ENCODE data around the gene FKBP2. TPM values are rescaled to one million over a fixed set of nuclear protein-coding genes. Genes with fewer than 3 reads are reported as not detected.
A peak's percentile ranks its signal among the peaks of the same experiment; 100 is the strongest.

The FKBP2 gene
- total RNA-seq, 2 experiments from 2014 or later, result 21.9 to 24.8 TPM

DNA sequence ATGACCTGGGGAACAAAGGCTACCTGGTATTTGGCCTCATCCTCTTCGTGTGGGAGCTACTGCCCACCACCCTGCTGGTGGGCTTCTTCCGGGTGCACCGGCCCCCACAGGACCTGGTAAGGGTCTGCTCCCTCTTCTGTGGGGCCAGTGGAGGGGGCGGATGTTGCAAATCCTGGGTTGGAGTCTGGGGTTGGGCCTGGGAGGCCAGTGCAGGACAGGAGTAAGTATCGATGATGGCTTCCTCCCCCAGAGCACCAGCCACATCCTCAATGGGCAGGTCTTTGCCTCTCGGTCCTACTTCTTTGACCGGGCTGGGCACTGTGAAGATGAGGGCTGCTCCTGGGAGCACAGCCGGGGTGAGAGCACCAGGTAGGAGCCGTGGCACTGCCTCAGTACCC lies 47.5 kb downstream of the FKBP2 start:
- Mint-ChIP-seq H3K9me3 (no peaks in the 10 kb centered on the region), H3K36me3 (ENCODE audit: low read depth) (peaks cover 4% of the 10 kb centered on the region), H3K27ac (no peak overlapping the region), H3K4me3 (no peak overlapping the region), H3K27me3 (peaks cover 22% of the 10 kb centered on the region), H3K4me1 (peaks cover 26% of the 10 kb centered on the region)
- ChIA-PET POLR2A (no interaction called here), CTCF (interaction anchor here (10.4 kb wide), 1 partner anchor 15 kb away, joined by 92 read pairs; the partner anchor contains the start of genes CATSPERZ and ESRRA)
- no peak for DNase-seq

DNA sequence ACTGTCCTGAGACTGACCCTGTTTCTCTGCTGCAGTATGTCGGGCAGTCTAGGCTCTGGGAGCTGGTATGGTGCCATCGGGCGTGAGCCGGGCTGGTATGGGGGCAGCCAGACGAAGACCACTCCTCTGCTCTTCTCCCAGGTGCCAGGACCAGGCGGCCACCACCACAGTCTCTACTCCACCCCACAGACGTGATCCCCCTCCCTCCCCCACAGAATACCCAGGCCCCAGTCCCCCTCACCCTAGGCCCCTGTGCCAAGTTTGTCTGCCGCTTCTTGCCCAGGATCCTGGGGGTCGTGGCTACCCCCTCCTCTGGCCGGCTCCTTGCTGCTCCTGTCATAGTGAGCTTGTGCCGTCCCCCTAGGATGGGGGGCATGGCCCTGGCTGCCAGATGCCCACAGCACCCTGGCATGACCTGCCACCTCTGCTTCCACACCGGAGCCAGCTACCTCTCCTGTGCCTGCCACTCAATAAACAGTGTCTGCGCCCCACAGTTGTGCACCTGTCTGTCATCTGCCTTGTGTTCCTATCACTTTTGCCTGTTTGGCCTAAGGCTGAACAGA lies 48.2 kb downstream of the FKBP2 start:
- Mint-ChIP-seq H3K27me3 (peaks cover 30% of the 10 kb centered on the region), H3K27ac (no peak overlapping the region), H3K4me1 (peaks cover 24% of the 10 kb centered on the region), H3K4me3 (no peak overlapping the region), H3K36me3 (ENCODE audit: low read depth) (peaks cover 4% of the 10 kb centered on the region), H3K9me3 (no peaks in the 10 kb centered on the region)
- ChIA-PET CTCF (interaction anchor here (0.8 to 5.1 kb wide), 3 partner anchors 10 to 14 kb away, joined by 3 to 50 read pairs (median 3); partner anchors contain the start of gene ESRRA), POLR2A (no interaction called here)
- DNase-seq, result no peak

DNA sequence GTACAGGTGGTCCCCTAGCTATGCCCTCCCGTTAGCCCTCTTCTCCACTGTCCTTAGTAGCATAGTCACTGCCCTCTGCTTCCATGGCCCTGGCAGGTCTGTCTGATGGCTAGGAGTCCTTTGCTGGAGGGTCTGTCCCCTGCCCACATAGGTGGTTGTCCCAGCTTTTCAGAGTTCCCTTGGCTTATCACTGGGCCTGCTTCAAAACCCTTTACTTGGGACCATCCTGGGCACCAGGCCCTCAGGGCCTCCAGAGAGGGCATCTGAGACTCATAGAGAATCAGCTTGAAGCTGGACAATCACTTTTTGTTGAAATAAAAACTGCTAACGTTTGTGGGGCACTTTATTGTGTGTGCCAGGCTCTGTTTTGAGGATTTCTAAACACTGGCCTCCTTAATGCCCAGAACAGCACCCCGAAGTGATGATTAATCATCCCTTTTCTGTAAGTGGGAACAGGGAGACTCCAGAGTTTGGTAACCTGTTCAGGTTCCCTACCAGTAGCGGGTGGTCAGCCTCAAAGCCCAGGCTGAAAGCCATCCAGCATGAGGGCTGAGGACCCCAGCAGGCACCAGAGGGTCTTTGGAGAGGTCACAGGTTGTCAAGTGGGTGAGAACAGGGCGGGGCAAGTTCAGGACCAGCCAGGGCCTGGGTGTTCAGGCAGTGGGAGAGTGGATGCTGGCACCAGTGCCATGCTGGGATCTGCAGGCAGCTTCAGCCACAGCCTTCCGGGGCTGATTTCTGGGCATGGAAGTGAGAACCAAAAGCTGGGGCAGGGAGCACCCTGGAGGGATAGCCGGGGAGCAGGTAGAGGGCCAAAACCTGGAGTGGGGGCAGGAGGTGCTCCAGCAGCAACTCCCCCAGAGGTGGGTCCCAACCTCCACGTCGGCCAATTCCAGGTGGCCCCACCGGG lies 49.7 kb downstream of the FKBP2 start:
- H3K4me3 Mint-ChIP-seq, result peak overlapping the region; percentile 26
- H3K36me3 Mint-ChIP-seq (ENCODE audit: low read depth), result peaks cover 4% of the 10 kb centered on the region
- no peak for DNase-seq
- H3K27me3 Mint-ChIP-seq, result peaks cover 43% of the 10 kb centered on the region
- ChIA-PET POLR2A (no interaction called here), CTCF (interaction anchor here (1.1 to 5.1 kb wide), 3 partner anchors 12 to 84 kb away, joined by 3 to 50 read pairs (median 5); partner anchors contain the start of genes ESRRA and FERMT3)
- no peak overlapping the region for H3K27ac Mint-ChIP-seq
- H3K9me3 Mint-ChIP-seq, result no peaks in the 10 kb centered on the region
- H3K4me1 Mint-ChIP-seq, result peaks cover 22% of the 10 kb centered on the region

DNA sequence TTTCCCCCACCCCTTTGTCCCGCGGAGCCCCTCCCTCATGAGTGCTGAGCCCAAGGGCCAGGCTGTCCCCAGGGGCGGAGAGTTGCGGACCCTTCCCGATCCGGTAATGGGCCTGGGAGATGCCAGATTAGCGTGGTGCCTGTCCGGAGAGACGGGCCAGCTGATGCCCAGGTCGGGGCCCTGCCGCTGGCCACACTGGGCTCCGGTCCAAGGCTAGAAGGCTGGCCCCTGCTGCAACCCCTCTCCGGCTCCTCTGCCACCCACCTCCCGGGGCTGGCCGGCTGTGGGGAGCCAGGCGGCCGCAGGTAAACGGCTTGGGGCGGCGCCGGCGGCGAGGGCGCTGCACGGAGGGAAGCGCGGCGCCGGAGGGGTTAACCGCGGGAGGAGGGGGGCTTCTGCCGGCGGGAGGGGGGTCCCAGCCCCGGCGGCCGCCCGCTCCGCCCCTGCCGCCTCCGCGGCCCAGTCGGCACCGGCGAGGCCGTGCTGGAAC lies 50.4 kb downstream of the FKBP2 start, which contains the start of gene KCNK4:
Gene KCNK4 (plus strand): TSS at position 41 of the 490 bp plus-strand sequence. CDS start 1,717 bp downstream, outside the sequence.
- no peak for DNase-seq
- no peaks in the 10 kb centered on the region for H3K9me3 Mint-ChIP-seq
- ChIA-PET POLR2A (no interaction called here), CTCF (interaction anchor here (5.1 kb wide), 1 partner anchor 12 kb away, joined by 50 read pairs; the partner anchor contains the start of gene ESRRA)
- no peak within 1 kb of the TSS for H3K27ac Mint-ChIP-seq
- peaks cover 19% of the 10 kb centered on the region for H3K4me1 Mint-ChIP-seq
- H3K4me3 Mint-ChIP-seq, result peak within 1 kb of the TSS; percentile 26
- H3K27me3 Mint-ChIP-seq, result peaks cover 50% of the 10 kb centered on the region
- peaks cover 4% of the 10 kb centered on the region for H3K36me3 Mint-ChIP-seq (ENCODE audit: low read depth)

DNA sequence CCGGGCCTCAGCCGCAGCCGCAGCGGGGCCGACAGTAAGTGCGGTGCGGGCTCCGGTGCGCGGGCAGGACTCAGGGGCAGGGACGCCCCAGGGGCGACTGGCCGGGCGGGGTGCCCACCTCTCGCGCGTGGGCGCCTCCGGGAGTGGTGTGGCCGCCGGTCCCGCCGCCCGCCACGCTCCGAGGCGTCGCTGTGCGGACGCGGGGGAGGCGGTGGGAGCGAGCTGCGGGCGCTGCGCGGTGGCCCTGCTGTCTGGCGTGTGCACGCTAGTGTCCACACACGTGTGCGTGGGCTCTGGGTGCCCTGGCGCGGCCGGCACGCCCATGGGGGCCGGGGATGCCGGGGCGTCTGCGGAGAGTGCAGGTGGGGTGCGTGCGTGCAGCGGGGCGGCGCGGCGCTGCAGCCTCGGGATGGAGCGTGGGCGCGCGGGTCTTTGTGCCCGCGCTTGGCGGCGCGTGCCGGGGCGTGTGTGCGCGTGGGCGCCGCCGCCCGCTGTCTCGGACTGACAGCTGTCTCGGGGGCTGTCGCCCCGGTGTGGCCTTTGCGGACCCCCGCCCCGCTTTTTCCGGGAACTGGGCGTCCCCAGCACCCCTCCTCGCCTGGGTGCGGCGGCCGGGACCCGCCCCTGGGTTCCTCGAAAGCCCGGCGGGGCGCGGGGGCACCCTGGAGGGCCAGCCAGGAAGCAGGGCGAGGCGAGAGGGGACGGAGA lies 51.0 kb downstream of the FKBP2 start:
- H3K36me3 Mint-ChIP-seq (ENCODE audit: low read depth), result peaks cover 4% of the 10 kb centered on the region
- peaks cover 56% of the 10 kb centered on the region for H3K27me3 Mint-ChIP-seq
- H3K4me1 Mint-ChIP-seq, result peaks cover 13% of the 10 kb centered on the region
- no peak overlapping the region for H3K4me3 Mint-ChIP-seq
- H3K9me3 Mint-ChIP-seq, result no peaks in the 10 kb centered on the region
- no peak overlapping the region for H3K27ac Mint-ChIP-seq
- no peak for DNase-seq
- ChIA-PET CTCF (interaction anchor here (1.5 to 5.1 kb wide), 2 partner anchors 11 to 46 kb away, joined by 4 to 50 read pairs; partner anchors contain the start of gene ESRRA), POLR2A (no interaction called here)

DNA sequence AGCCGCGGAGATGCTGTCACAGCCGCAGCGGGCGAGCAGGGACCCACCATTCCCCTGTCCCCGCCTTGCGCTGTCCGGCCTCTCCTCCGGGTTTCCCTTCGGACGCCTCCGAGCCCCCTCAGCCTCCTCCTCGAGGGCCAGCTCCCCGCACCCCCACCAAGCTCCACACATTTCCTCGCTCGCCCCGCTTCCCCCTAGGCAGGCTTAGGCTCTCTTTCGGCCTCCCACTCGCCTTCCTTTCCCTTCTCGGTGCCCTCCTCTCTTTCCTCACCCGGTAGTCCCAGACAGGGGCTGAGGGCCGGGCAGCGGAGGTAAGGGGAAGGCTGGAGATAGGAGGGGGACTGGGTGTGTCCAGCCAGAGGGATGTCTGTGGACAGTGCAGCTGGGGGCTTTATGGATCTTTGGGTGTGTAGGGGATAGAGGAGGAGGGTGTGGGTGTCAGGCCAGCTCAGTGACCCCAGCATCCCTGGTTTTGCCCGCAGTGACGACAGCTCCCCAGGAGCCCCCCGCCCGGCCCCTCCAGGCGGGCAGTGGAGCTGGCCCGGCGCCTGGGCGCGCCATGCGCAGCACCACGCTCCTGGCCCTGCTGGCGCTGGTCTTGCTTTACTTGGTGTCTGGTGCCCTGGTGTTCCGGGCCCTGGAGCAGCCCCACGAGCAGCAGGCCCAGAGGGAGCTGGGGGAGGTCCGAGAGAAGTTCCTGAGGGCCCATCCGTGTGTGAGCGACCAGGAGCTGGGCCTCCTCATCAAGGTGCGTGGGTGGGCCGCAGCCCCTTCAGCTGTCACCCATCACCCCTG lies 51.8 kb downstream of the FKBP2 start:
- peaks cover 15% of the 10 kb centered on the region for H3K4me1 Mint-ChIP-seq
- DNase-seq, result no peak
- POLR2A ChIA-PET, result no interaction called here
- H3K36me3 Mint-ChIP-seq (ENCODE audit: low read depth), result peaks cover 3% of the 10 kb centered on the region
- no peak overlapping the region for H3K4me3 Mint-ChIP-seq
- CTCF ChIA-PET, result interaction anchor here (1.5 to 5.1 kb wide), 2 partner anchors 10 to 47 kb away, joined by 4 to 50 read pairs; partner anchors contain the start of gene ESRRA
- H3K27ac Mint-ChIP-seq, result no peak overlapping the region
- peaks cover 63% of the 10 kb centered on the region for H3K27me3 Mint-ChIP-seq
- H3K9me3 Mint-ChIP-seq, result no peaks in the 10 kb centered on the region

Other genes with a start within 250 kb of the FKBP2 start
- gene FLRT1, start 205.2 kb upstream of the FKBP2 start, total RNA-seq, result not detected
- 10 to 100 TPM in 1 of 2 experiments, 1 to 10 TPM in 1; 9.2 to 11.6 TPM for gene MACROD1, start 75.0 kb upstream of the FKBP2 start, total RNA-seq
- 100 to 1,000 TPM; 211 to 213 TPM for gene STIP1, start 54.9 kb upstream of the FKBP2 start, total RNA-seq
- 100 to 1,000 TPM; 190 to 207 TPM for gene FERMT3, start 34.4 kb upstream of the FKBP2 start, total RNA-seq
- 10 to 100 TPM; 20.0 to 26.5 TPM for gene TRPT1, start 14.9 kb upstream of the FKBP2 start, total RNA-seq
- 10 to 100 TPM; 70.2 to 82.1 TPM for gene NUDT22, start 14.8 kb upstream of the FKBP2 start, total RNA-seq
- gene DNAJC4, start 10.5 kb upstream of the FKBP2 start, total RNA-seq, result 10 to 100 TPM; 39.5 to 40.5 TPM
- gene VEGFB, start 6.5 kb upstream of the FKBP2 start, total RNA-seq, result 10 to 100 TPM; 51.1 to 60.3 TPM
- gene PPP1R14B, start 5.8 kb downstream of the FKBP2 start, total RNA-seq, result 10 to 100 TPM; 81.1 to 86.0 TPM
- gene PLCB3, start 10.4 kb downstream of the FKBP2 start, total RNA-seq, result 10 to 100 TPM; 11.6 to 12.4 TPM
- gene BAD, start 43.6 kb downstream of the FKBP2 start, total RNA-seq, result 10 to 100 TPM; 32.0 to 34.2 TPM
- gene GPR137, start 44.8 kb downstream of the FKBP2 start, total RNA-seq, result 10 to 100 TPM; 24.6 to 32.2 TPM
- gene KCNK4, start 50.2 kb downstream of the FKBP2 start, total RNA-seq, result not detected
- not detected for gene CATSPERZ, start 59.3 kb downstream of the FKBP2 start, total RNA-seq
- 10 to 100 TPM; 24.8 to 32.0 TPM for gene ESRRA, start 64.4 kb downstream of the FKBP2 start, total RNA-seq
- 100 to 1,000 TPM; 160 to 171 TPM for gene TRMT112, start 76.5 kb downstream of the FKBP2 start, total RNA-seq
- 100 to 1,000 TPM in 1 of 2 experiments, 10 to 100 TPM in 1; 97.4 to 106 TPM for gene PRDX5, start 77.0 kb downstream of the FKBP2 start, total RNA-seq
- gene CCDC88B, start 99.1 kb downstream of the FKBP2 start, total RNA-seq, result 100 to 1,000 TPM; 103 to 127 TPM
- 10 to 100 TPM; 31.0 to 43.0 TPM for gene RPS6KA4, start 118.1 kb downstream of the FKBP2 start, total RNA-seq